Thymus (tissue), 11 donors: ENCODE data around the gene BMPR1A. TPM values are rescaled to one million over a fixed set of nuclear protein-coding genes. Genes with fewer than 3 reads are reported as not detected.
A peak's percentile ranks its signal among the peaks of the same experiment; 100 is the strongest.
"Not testable (repeated sequence)": the region's sequence is repeated elsewhere in the genome, so short reads cannot be mapped to it uniquely, and the experiment has no call there.

ENCODE experiments used
- DNase-seq, 9 donors: peaks; one replicate each; pipeline ENCODE4 v3.0.0-alpha.2; 2013; ENCODE audit warnings: low spot score in 9 of 9, low read depth in 6 of 9, missing footprints in 1 of 9
- H3K27ac ChIP-seq, 2 donors: one replicate each; pipeline ENCODE4 v1.5.1; 2013; ENCODE audit warnings: control low read depth in 1 of 2, low read depth in 1 of 2, low read length in 1 of 2, mild to moderate bottlenecking in 1 of 2, moderate library complexity in 1 of 2
- H3K27me3 ChIP-seq, 2 donors: one replicate each; pipeline ENCODE4 v1.5.1; 2013; ENCODE audit warnings: low read length in 1 of 2; ENCODE audit not compliant: control insufficient read depth in 2 of 2, insufficient read depth in 1 of 2
- H3K36me3 ChIP-seq, 2 donors: one replicate each; pipeline ENCODE4 v1.5.1; 2013; ENCODE audit warnings: low read length in 1 of 2, mild to moderate bottlenecking in 1 of 2, moderate library complexity in 1 of 2; ENCODE audit not compliant: control insufficient read depth in 2 of 2, insufficient read depth in 2 of 2
- H3K4me1 ChIP-seq, 2 donors: one replicate each; pipeline ENCODE4 v1.5.1; 2013; ENCODE audit warnings: low read length in 2 of 2; ENCODE audit not compliant: control insufficient read depth in 2 of 2, insufficient read depth in 2 of 2
- H3K4me3 ChIP-seq, 2 donors: one replicate each; pipeline ENCODE4 v1.5.1; 2013; ENCODE audit warnings: low read length in 2 of 2, control low read depth in 1 of 2, mild to moderate bottlenecking in 1 of 2
- H3K9me3 ChIP-seq, 2 donors: one replicate each; pipeline ENCODE4 v1.5.1; 2013; ENCODE audit warnings: low read length in 1 of 2, mild to moderate bottlenecking in 1 of 2; ENCODE audit not compliant: control insufficient read depth in 2 of 2, insufficient read depth in 1 of 2
- WGBS: extraction: QIAGEN DNeasy Blood & Tissue Kit; methylation state at CpG from one replicate; pipeline ENCODE4 v1.1.7; 2013; 5-methylcytosine and 5-hydroxymethylcytosine counted together
- polyA plus RNA-seq: library from polyadenylated mRNA; stranded (reverse); fragments of 200-250 nt; gene quantifications from one replicate; pipeline ENCODE4 v1.2.3, GENCODE V29; 2013
- total RNA-seq: library from RNA; stranded (reverse); fragments of 120-200 nt; gene quantifications from one replicate; pipeline ENCODE4 v1.2.4, GENCODE V29; 2013
- donor health status: healthy.

BMPR1A gene
- total and polyA plus RNA-seq, 2 donors: 5.5 to 10.4 TPM

GRCh38 chr10:86970982-86971231, 214.5 kb downstream of the BMPR1A start:
- Histone ChIP-seq H3K27ac (peak overlapping the region; percentile 53 to 85), H3K9me3 (no peaks in the 10 kb centered on the region), H3K4me1 (peaks cover 6 to 46% of the 10 kb centered on the region in 2 donors), H3K36me3 (no peaks in the 10 kb centered on the region), H3K27me3 (peaks cover 31 to 63% of the 10 kb centered on the region in 2 donors), H3K4me3 (peak overlapping the region; percentile 69 to 70)
- peak in 1 of 9 donors; percentile 33 for DNase-seq
- WGBS: under 1% methylated on average over 20 of the region's 20 CpGs

GRCh38 chr10:86971232-86971991, 215.0 kb downstream of the BMPR1A start:
- Histone ChIP-seq H3K27me3 (peaks cover 31 to 63% of the 10 kb centered on the region in 2 donors), H3K27ac (peak overlapping the region in 1 of 2 donors; percentile 85), H3K9me3 (no peaks in the 10 kb centered on the region), H3K4me3 (peak overlapping the region; percentile 69 to 70), H3K36me3 (no peaks in the 10 kb centered on the region), H3K4me1 (peaks cover 6 to 41% of the 10 kb centered on the region in 2 donors)
- 6% methylated on average over 66 of the region's 66 CpGs for WGBS
- DNase-seq: peak; percentile 43 to 92 (median 77)

- H3K9me3 ChIP-seq: no peaks in the 10 kb centered on the region
- peaks cover 6 to 33% of the 10 kb centered on the region in 2 donors for H3K4me1 ChIP-seq
- no peak overlapping the region for H3K4me3 ChIP-seq
- H3K36me3 ChIP-seq: no peaks in the 10 kb centered on the region
- no peak for DNase-seq
- no peak overlapping the region for H3K27ac ChIP-seq
- 95% methylated on average over 11 of the region's 11 CpGs for WGBS
- H3K27me3 ChIP-seq: peaks cover 27 to 50% of the 10 kb centered on the region in 2 donors
These were observed 216.4 kb downstream of the BMPR1A start for GRCh38 chr10:86972613-86973380.

- H3K4me1 ChIP-seq: peaks cover 6 to 20% of the 10 kb centered on the region in 2 donors
- H3K27ac ChIP-seq: peak overlapping the region in 1 of 2 donors; percentile 31
- DNase-seq: no peak
- no peaks in the 10 kb centered on the region for H3K36me3 ChIP-seq
- WGBS: 91% methylated on average over 7 of the region's 7 CpGs
- peaks cover 12 to 34% of the 10 kb centered on the region in 2 donors for H3K27me3 ChIP-seq
- no peak overlapping the region for H3K4me3 ChIP-seq
- H3K9me3 ChIP-seq: no peaks in the 10 kb centered on the region
These were observed 218.1 kb downstream of the BMPR1A start for GRCh38 chr10:86974484-86974883.

GRCh38 chr10:86976362-86977056, 220.1 kb downstream of the BMPR1A start:
- no peak overlapping the region for H3K27ac ChIP-seq
- no peak overlapping the region for H3K4me3 ChIP-seq
- H3K36me3 ChIP-seq: no peaks in the 10 kb centered on the region
- peaks cover 0 to 6% of the 10 kb centered on the region in 2 donors for H3K4me1 ChIP-seq
- WGBS: 88% methylated on average over 5 of the region's 5 CpGs
- H3K9me3 ChIP-seq: no peaks in the 10 kb centered on the region
- DNase-seq: no peak
- H3K27me3 ChIP-seq: peaks cover 3 to 19% of the 10 kb centered on the region in 2 donors

GRCh38 chr10:86978457-86978856, 222.0 kb downstream of the BMPR1A start:
- H3K4me3 ChIP-seq, H3K36me3 ChIP-seq, H3K27ac ChIP-seq, H3K9me3 ChIP-seq, H3K4me1 ChIP-seq, DNase-seq, H3K27me3 ChIP-seq: not testable (repeated sequence)
- 96% methylated on average over 3 of the region's 3 CpGs for WGBS

GRCh38 chr10:86979296-86979818, 222.9 kb downstream of the BMPR1A start:
- WGBS: 97% methylated on average over 4 of the region's 4 CpGs
- no peak overlapping the region for H3K27ac ChIP-seq

GRCh38 chr10:86979977-86980448, 223.6 kb downstream of the BMPR1A start:
- DNase-seq: no peak
- 66% methylated on average over 3 of the region's 3 CpGs for WGBS

More at GRCh38 chr10:86979296-86979818, 222.9 kb downstream of the BMPR1A start:
- H3K36me3 ChIP-seq: no peaks in the 10 kb centered on the region
- no peak for DNase-seq
- no peaks in the 10 kb centered on the region for H3K4me1 ChIP-seq
- no peak overlapping the region for H3K4me3 ChIP-seq
- peaks cover 0 to 5% of the 10 kb centered on the region in 2 donors for H3K27me3 ChIP-seq
- no peaks in the 10 kb centered on the region for H3K9me3 ChIP-seq

More at GRCh38 chr10:86979977-86980448, 223.6 kb downstream of the BMPR1A start:
- no peaks in the 10 kb centered on the region for H3K9me3 ChIP-seq
- peaks cover 0 to 5% of the 10 kb centered on the region in 2 donors for H3K27me3 ChIP-seq
- H3K27ac ChIP-seq: no peak overlapping the region
- no peaks in the 10 kb centered on the region for H3K36me3 ChIP-seq
- no peak overlapping the region for H3K4me3 ChIP-seq
- H3K4me1 ChIP-seq: no peaks in the 10 kb centered on the region
